ENCODE data around the gene GRHL1. TPM values are rescaled to one million over a fixed set of nuclear protein-coding genes. Genes with fewer than 3 reads are reported as not detected.
A peak's percentile ranks its signal among the peaks of the same experiment; 100 is the strongest.

Gene GRHL1
- total RNA-seq, 1 donor from 2014 or later = 0.43 TPM

DNA sequence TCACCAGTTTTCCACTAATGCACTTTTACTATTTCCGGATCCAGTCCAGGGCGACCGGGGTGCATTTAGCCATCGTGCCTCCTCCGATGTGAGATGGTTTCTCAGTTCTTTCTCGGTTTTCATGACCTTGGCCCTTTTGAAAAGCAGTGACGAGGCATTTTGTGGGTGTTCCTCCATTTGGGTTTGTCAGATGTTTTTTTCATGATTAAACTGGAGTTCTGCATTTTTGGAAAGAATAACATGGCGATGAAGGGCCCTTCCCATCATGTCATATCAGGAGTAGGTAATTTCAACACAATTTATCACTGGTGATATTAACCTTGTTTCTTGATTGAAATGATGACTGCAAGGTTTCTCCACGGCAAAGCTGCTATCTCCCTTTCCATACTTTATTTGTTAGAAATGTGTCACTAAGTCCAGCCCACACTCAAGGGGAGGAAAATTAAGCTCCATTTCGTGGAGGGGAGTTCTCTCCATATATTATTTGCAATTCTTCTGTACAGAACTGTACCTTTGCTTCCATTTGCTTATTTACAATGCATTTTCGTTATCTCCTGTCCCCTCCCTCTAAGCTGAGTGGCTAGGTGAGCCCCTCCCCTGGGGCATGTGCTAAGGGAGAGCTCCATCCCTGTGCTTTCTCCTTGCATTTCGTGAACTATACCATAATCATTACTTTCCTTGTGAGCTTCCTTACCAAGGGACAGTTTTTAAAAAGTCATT, 83.0 kb downstream of the GRHL1 start:
- no peak for DNase-seq (ENCODE audit: low spot score in 2 of 2)
- Histone ChIP-seq H3K27ac (no peak overlapping the region), H3K36me3 (no peaks in the 10 kb centered on the region), H3K4me1 (peaks cover 16 to 30% of the 10 kb centered on the region in 2 donors), H3K4me3 (no peak overlapping the region), H3K9me3 (no peaks in the 10 kb centered on the region), H3K27me3 (no peaks in the 10 kb centered on the region)
- TF ChIP-seq, protein P1, sequence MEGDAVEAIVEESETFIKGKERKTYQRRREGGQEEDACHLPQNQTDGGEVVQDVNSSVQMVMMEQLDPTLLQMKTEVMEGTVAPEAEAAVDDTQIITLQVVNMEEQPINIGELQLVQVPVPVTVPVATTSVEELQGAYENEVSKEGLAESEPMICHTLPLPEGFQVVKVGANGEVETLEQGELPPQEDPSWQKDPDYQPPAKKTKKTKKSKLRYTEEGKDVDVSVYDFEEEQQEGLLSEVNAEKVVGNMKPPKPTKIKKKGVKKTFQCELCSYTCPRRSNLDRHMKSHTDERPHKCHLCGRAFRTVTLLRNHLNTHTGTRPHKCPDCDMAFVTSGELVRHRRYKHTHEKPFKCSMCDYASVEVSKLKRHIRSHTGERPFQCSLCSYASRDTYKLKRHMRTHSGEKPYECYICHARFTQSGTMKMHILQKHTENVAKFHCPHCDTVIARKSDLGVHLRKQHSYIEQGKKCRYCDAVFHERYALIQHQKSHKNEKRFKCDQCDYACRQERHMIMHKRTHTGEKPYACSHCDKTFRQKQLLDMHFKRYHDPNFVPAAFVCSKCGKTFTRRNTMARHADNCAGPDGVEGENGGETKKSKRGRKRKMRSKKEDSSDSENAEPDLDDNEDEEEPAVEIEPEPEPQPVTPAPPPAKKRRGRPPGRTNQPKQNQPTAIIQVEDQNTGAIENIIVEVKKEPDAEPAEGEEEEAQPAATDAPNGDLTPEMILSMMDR (IDR thresholded peaks at IDR 0.05) = no peak
- intact Hi-C loops (cut with DNase I) = loop anchor here (2.0 kb wide), 1 partner anchor 14 kb away; no protein-coding TSS in a partner anchor

DNA sequence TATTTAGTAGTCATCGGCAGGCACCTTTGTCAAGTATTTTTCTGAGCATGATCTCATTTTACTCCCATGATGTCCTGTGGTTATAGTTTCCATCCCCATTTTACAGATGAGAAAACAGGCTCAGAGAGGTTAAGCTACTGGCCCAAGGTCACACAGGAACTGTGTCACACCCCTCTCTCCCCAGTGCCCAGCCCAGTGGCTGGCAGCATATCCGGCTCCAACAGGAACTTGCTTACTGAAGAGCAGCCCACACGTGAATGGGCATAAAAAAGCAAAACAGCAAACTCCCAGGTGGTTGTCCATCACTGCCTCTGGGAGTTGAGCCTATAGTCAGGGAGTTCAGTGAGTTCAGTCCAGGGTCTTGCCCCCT, 83.5 kb downstream of the GRHL1 start:
- no peaks in the 10 kb centered on the region for H3K36me3 ChIP-seq
- H3K9me3 ChIP-seq = no peaks in the 10 kb centered on the region
- no peaks in the 10 kb centered on the region for H3K27me3 ChIP-seq
- peaks cover 16 to 34% of the 10 kb centered on the region in 2 donors for H3K4me1 ChIP-seq
- TF ChIP-seq, protein P1 (IDR thresholded peaks at IDR 0.05) = no peak
- no peak for DNase-seq (ENCODE audit: low spot score in 2 of 2)
- H3K27ac ChIP-seq = peak overlapping the region in 1 of 2 donors; percentile 85
- H3K4me3 ChIP-seq = no peak overlapping the region
- intact Hi-C loops (cut with DNase I) = loop anchor here (2.0 kb wide), 1 partner anchor 14 kb away; no protein-coding TSS in a partner anchor

DNA sequence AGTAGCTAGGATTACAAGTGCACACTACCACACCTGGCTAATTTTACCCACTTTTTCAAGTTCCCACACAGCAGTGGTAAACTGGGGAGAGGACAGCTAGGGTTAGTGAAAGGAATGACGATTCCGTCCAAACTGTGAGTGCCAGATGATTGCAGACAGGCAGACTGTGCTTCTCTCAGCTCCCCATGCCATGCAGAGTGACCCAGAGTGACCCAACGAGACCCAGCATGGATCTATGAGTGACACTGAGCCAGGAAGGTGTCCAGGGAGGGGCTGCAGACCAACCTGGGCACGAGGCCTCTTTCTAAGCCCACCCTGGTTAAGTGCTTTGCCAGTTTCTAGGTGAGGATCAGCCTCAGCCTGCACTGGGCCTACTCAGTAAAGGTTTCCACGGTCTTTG, 84.1 kb downstream of the GRHL1 start:
- no peak overlapping the region for H3K4me3 ChIP-seq
- H3K4me1 ChIP-seq = peaks cover 16 to 39% of the 10 kb centered on the region in 2 donors
- H3K9me3 ChIP-seq = no peaks in the 10 kb centered on the region
- H3K36me3 ChIP-seq = no peaks in the 10 kb centered on the region
- H3K27me3 ChIP-seq = no peaks in the 10 kb centered on the region
- no peak for DNase-seq (ENCODE audit: low spot score in 2 of 2)
- TF ChIP-seq, protein P1 (IDR thresholded peaks at IDR 0.05) = no peak
- H3K27ac ChIP-seq = peak overlapping the region; percentile 85 to 90
- intact Hi-C loops (cut with DNase I) = loop anchor here (2.0 kb wide), 3 partner anchors 13 to 51 kb away; no protein-coding TSS in a partner anchor

DNA sequence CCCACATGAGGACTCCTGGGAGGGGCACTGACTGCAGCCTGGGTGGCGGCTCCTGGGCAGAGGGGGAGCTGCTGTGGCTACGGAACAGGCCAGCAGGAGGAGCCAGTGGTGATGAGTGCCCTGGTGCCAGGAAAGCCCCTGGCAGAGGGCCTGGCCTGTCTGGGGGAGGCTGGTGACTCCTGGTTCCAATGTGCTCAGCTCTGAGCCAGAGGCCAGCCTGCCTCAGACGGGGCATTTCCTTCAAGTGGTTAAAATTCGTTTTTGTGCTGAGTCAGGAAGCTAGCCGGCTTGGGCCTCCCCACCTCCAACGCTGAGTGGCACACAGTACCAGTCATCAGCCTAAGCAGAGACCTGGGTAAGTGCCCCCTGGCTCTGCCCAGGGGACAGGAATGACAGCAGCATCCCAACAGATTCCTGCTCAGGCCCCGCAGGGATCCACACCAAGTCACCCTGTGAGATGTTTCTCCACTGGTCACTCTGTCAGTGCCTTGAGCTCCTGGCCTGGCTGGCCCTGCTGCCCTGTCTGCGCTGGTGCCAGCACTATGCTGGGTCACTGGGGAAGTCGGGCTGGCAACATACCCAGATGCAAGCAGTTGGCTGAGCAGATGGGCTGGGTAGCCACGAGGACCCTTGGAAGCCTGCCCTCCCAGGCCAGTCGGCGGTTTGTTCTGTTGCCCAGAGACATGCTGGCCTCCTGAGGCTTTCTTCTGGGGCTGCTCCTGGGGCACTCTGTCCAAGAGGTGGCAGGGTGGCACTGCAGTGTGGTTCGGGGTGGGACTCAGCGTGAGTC, 84.8 kb downstream of the GRHL1 start:
- Histone ChIP-seq H3K36me3 (no peaks in the 10 kb centered on the region), H3K27ac (peak overlapping the region; percentile 85 to 90), H3K27me3 (no peaks in the 10 kb centered on the region), H3K9me3 (no peaks in the 10 kb centered on the region), H3K4me1 (peaks cover 16 to 42% of the 10 kb centered on the region in 2 donors), H3K4me3 (peak overlapping the region in 1 of 2 donors; percentile 15)
- peak; percentile 77 to 95 for DNase-seq (ENCODE audit: low spot score in 2 of 2)
- TF ChIP-seq, protein P1 (IDR thresholded peaks at IDR 0.05) = peak; percentile 74 to 76 (median 75)
- intact Hi-C loops (cut with DNase I) = loop anchor here (2.0 kb wide), 2 partner anchors 29 to 51 kb away; no protein-coding TSS in a partner anchor

DNA sequence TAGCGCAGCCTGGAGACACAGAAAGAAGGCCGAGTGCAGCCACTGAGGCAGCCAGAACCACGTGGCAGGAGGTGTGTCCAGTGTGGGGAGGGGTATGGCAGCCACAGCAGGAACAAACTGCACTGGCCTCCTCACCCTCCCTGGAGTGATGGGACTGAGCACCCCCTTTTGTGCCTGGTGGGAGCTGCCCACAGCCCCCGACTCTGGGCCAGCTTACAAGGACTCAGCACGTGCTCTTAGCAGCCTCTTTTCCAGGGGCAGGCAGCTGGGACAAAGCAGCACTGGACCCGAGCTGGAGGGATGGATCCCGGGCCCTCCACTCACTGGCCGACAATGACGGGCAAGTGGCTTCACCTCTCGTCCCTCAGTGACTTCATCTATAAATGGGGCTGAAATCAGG, 86.6 kb downstream of the GRHL1 start:
- intact Hi-C loops (cut with DNase I) = no loop called here
- H3K27ac ChIP-seq = peak overlapping the region; percentile 85 to 90
- no peaks in the 10 kb centered on the region for H3K27me3 ChIP-seq
- H3K36me3 ChIP-seq = no peaks in the 10 kb centered on the region
- no peaks in the 10 kb centered on the region for H3K9me3 ChIP-seq
- TF ChIP-seq, protein P1 (IDR thresholded peaks at IDR 0.05) = no peak
- no peak overlapping the region for H3K4me3 ChIP-seq
- H3K4me1 ChIP-seq = peaks cover 22 to 52% of the 10 kb centered on the region in 2 donors
- no peak for DNase-seq (ENCODE audit: low spot score in 2 of 2)

All from ascending aorta (tissue), 2 donors.